ENCODE measurements around the gene RC3H1.

- TF ChIP-seq E2F2 (CRISPR knock-in tag; IDR thresholded peaks at IDR 0.05; ENCODE audit: borderline replicate concordance) (no peak), ZNF138 (CRISPR knock-in tag; IDR thresholded peaks at IDR 0.05; ENCODE audit: low read depth) (no peak), PRPF4 (IDR thresholded peaks at IDR 0.05; ENCODE audit: low read depth, low read length, poor library complexity, severe bottlenecking) (no peak), CHD4 (IDR thresholded peaks at IDR 0.05; ENCODE audit: borderline replicate concordance, low read length) (no peak), REST (IDR thresholded peaks at IDR 0.05; ENCODE audit: borderline replicate concordance in 1 of 2, low read depth in 1 of 2, low read length in 2 of 2) (no peak), CBFB (CRISPR knock-in tag; IDR thresholded peaks at IDR 0.05) (no peak)
These were observed 121.2 kb downstream of the RC3H1 start for GRCh38 chr1:173900992-173901391.

Data from HepG2 (cell line).